H1 (cell line): ENCODE data around the gene LMO2.

Experiments used
- BCL11A ChIP-seq, 2 experiments: IDR thresholded peaks; one replicate each; pipeline ENCODE4 v1.6.1; 2011; ENCODE audit warnings: low read depth in 2 of 2, low read length in 2 of 2, mild to moderate bottlenecking in 2 of 2
- CTCF ChIP-seq, 3 experiments: IDR thresholded peaks; 1 replicate in 2 of 3; 2 replicates in 1 of 3; pipeline versions ENCODE4 v1.5.1 to v1.6.1; 2011; ENCODE audit warnings: low read length in 3 of 3, mild to moderate bottlenecking in 3 of 3, inconsistent platforms in 2 of 3, low read depth in 1 of 3, moderate library complexity in 1 of 3; ENCODE audit not compliant: insufficient read depth in 1 of 3; ENCODE audit errors: control extremely low read depth in 1 of 3
- E2F6 ChIP-seq: IDR thresholded peaks from 2 replicates; pipeline ENCODE4 v1.6.1; 2012; ENCODE audit warnings: inconsistent platforms
- KDM1A ChIP-seq: fragments of 200-600, 300-600 bp; sonication (generic); IDR thresholded peaks from 2 replicates; pipeline ENCODE4 v1.7.1; 2016; ENCODE audit warnings: mild to moderate bottlenecking, low read length, borderline replicate concordance
- POLR2A ChIP-seq, 2 experiments: IDR thresholded peaks; 1 replicate in 1 of 2; 2 replicates in 1 of 2; pipeline ENCODE4 v1.6.1; 2011; ENCODE audit warnings: low read depth in 2 of 2, low read length in 2 of 2, mild to moderate bottlenecking in 2 of 2; ENCODE audit errors: control extremely low read depth in 1 of 2
- RFX5 ChIP-seq: IDR thresholded peaks from 2 replicates; pipeline ENCODE4 v1.6.1; 2011; ENCODE audit warnings: low read depth, low read length, improper control_type of control experiment, borderline replicate concordance
- RXRA ChIP-seq: IDR thresholded peaks from 2 replicates; pipeline ENCODE4 v1.6.1; 2011; ENCODE audit warnings: low read depth, mild to moderate bottlenecking, low read length, moderate library complexity; ENCODE audit not compliant: insufficient read depth
- SIX5 ChIP-seq: IDR thresholded peaks from 2 replicates; pipeline ENCODE4 v1.6.1; 2011; ENCODE audit warnings: mild to moderate bottlenecking, low read depth, low read length
- TEAD4 ChIP-seq: IDR thresholded peaks from 2 replicates; pipeline ENCODE4 v1.6.1; 2012; ENCODE audit warnings: low read depth, low read length, inconsistent platforms, mixed read lengths
- YY1 ChIP-seq: IDR thresholded peaks from 2 replicates; pipeline ENCODE4 v1.6.1; 2011; ENCODE audit warnings: low read depth, mild to moderate bottlenecking, low read length

GRCh38 chr11:33930317-33931021 is 38.6 kb upstream of the LMO2 start:
- TF ChIP-seq BCL11A (IDR thresholded peaks at IDR 0.05; ENCODE audit: low read depth in 2 of 2, low read length in 2 of 2), result no peak
- TF ChIP-seq E2F6, result no peak
- TF ChIP-seq KDM1A, result no peak
- no peak for TF ChIP-seq CTCF (IDR thresholded peaks at IDR 0.05; ENCODE audit: control extremely low read depth in 1 of 3, insufficient read depth in 1 of 3, low read depth in 1 of 3, low read length in 3 of 3)
- no peak for TF ChIP-seq YY1
- no peak for TF ChIP-seq POLR2A (IDR thresholded peaks at IDR 0.05; ENCODE audit: control extremely low read depth in 1 of 2, low read depth in 2 of 2, low read length in 2 of 2)
- TF ChIP-seq RFX5, result no peak
- TF ChIP-seq TEAD4, result no peak
- no peak for TF ChIP-seq RXRA
- TF ChIP-seq SIX5, result no peak
